K562 (cell line): ENCODE data around the gene CLCC1. TPM values are rescaled to one million over a fixed set of nuclear protein-coding genes. Genes with fewer than 3 reads are reported as not detected.

ENCODE experiments used
- BCL6 ChIP-seq: fragments of 250-450 bp; sonication (Bioruptor Pico); IDR thresholded peaks from 2 replicates; pipeline ENCODE4 v1.4.0; 2020
- HMBOX1 ChIP-seq: sonication (generic); IDR thresholded peaks from 2 replicates; pipeline ENCODE4 v1.6.1; 2016
- KDM4B ChIP-seq, 2 experiments: fragments of 450-650 bp in 1 of 2; sonication (generic) in 1 of 2; IDR thresholded peaks; 2 replicates each; pipeline ENCODE4 v1.6.1; 2016 to 2017; ENCODE audit warnings: borderline replicate concordance in 2 of 2, antibody characterized with exemption in 1 of 2, low read depth in 1 of 2, mild to moderate bottlenecking in 1 of 2
- MCM2 ChIP-seq: fragments of 450-650 bp; IDR thresholded peaks from 2 replicates; pipeline ENCODE4 v1.6.1; 2017; ENCODE audit warnings: low read depth, mild to moderate bottlenecking
- MED1 ChIP-seq: sonication (generic); formaldehyde crosslinking; IDR thresholded peaks from 2 replicates; pipeline ENCODE4 v1.8.1; 2023; ENCODE audit warnings: missing genetic modification reagents, borderline replicate concordance
- NFIC ChIP-seq: fragments of 450-650 bp; IDR thresholded peaks from 2 replicates; pipeline ENCODE4 v1.6.1; 2017; ENCODE audit warnings: mild to moderate bottlenecking, inconsistent platforms
- NR1H2 ChIP-seq: sonication (generic); formaldehyde crosslinking; IDR thresholded peaks from 2 replicates; pipeline ENCODE4 v1.4.0; 2020; ENCODE audit warnings: mild to moderate bottlenecking, missing genetic modification reagents
- NR4A1 ChIP-seq, 2 experiments: fragments of 250-450 bp in 1 of 2; fragments of 450-650 bp in 1 of 2; sonication (Bioruptor Pico) in 1 of 2; IDR thresholded peaks; 2 replicates each; pipeline versions ENCODE4 v1.4.0 to v1.6.1; 2016 to 2020; ENCODE audit warnings: mild to moderate bottlenecking in 2 of 2, missing compliant biosample characterization in 1 of 2, missing genetic modification characterization in 1 of 2, moderate library complexity in 1 of 2
- PTBP1 ChIP-seq: fragments of 200-400 bp; formaldehyde crosslinking; IDR thresholded peaks from 2 replicates; pipeline ENCODE4 v1.6.1; 2017; ENCODE audit warnings: low read depth, low read length
- PYGO2 ChIP-seq: fragments of 450-650 bp; IDR thresholded peaks from 2 replicates; pipeline ENCODE4 v1.6.1; 2016; ENCODE audit warnings: mild to moderate bottlenecking, missing genetic modification characterization, moderate library complexity, missing compliant biosample characterization
- SIN3A ChIP-seq, 2 experiments: fragments of 150-350 bp in 1 of 2; IDR thresholded peaks; 2 replicates each; pipeline ENCODE4 v1.6.1; 2011 to 2016; ENCODE audit warnings: borderline replicate concordance in 2 of 2, low read depth in 2 of 2, low read length in 2 of 2, mild to moderate bottlenecking in 2 of 2, moderate library complexity in 2 of 2; ENCODE audit not compliant: control insufficient read depth in 1 of 2
- SREBF2 ChIP-seq: sonication (generic); formaldehyde crosslinking; IDR thresholded peaks from 2 replicates; pipeline ENCODE4 v1.4.0; 2020; ENCODE audit warnings: mild to moderate bottlenecking, missing genetic modification reagents
- STAG1 ChIP-seq: sonication (generic); formaldehyde crosslinking; IDR thresholded peaks from 2 replicates; pipeline ENCODE4 v1.5.0; 2020; ENCODE audit warnings: missing genetic modification reagents, borderline replicate concordance
- TGIF2 ChIP-seq: sonication (generic); formaldehyde crosslinking; IDR thresholded peaks from 2 replicates; pipeline ENCODE4 v1.8.1; 2022; ENCODE audit warnings: mild to moderate bottlenecking, missing genetic modification reagents, moderate library complexity
- YY1 ChIP-seq, 3 experiments: IDR thresholded peaks; 2 replicates each; pipeline ENCODE4 v1.6.1; 2011; ENCODE audit warnings: low read length in 2 of 3, mild to moderate bottlenecking in 2 of 3, moderate library complexity in 2 of 3, borderline replicate concordance in 1 of 3, control low read depth in 1 of 3, low read depth in 1 of 3; ENCODE audit not compliant: insufficient read depth in 3 of 3, insufficient replicate concordance in 2 of 3, control insufficient read depth in 1 of 3, insufficient read length in 1 of 3; ENCODE audit errors: extremely low read depth in 1 of 3
- ZBTB12 ChIP-seq: fragments of 250-450 bp; sonication (Bioruptor Pico); IDR thresholded peaks from 2 replicates; pipeline ENCODE4 v1.4.0; 2020
- polyA plus RNA-seq, 8 experiments: library from polyadenylated mRNA; depleted of rRNA in 4 of 8; stranded (reverse) in 5 of 8; unstranded in 3 of 8; fragments of >200 nt; fragmentation: Nextera tagmentation in 2 of 8; fragmentation: Illumina TruSeq in 1 of 8; extraction: Ambion mirVana in 2 of 8; extraction: Trizol in 1 of 8; gene quantifications; 2 replicates each; pipeline versions ENCODE4 v1.2.1 to v1.2.3, GENCODE V29; 2011 to 2014; ENCODE audit warnings: inconsistent platforms in 1 of 8, missing spikeins in 1 of 8
- total RNA-seq, 7 experiments: library from RNA; depleted of rRNA in 6 of 7; stranded (reverse); fragments of >200 nt in 6 of 7; fragmentation: Illumina TruSeq in 2 of 7; extraction: Trizol in 2 of 7; gene quantifications; 2 replicates each; pipeline versions ENCODE4 v1.2.1 to v1.2.3, GENCODE V29; 2011 to 2021; ENCODE audit warnings: low replicate concordance in 1 of 7
- TF ChIP-seq, protein P1 (sequence below), 2 experiments: fragments of 250-450 bp in 1 of 2; fragments of 450-650 bp in 1 of 2; sonication (Bioruptor Pico) in 1 of 2; IDR thresholded peaks; 2 replicates each; pipeline versions ENCODE4 v1.6.1 to v1.8.0; 2016 to 2021; ENCODE audit warnings: mild to moderate bottlenecking in 2 of 2, moderate library complexity in 2 of 2, missing compliant biosample characterization in 1 of 2, missing genetic modification characterization in 1 of 2
- TF ChIP-seq, protein P2 (sequence below): fragments of 450-650 bp; IDR thresholded peaks from 2 replicates; pipeline ENCODE4 v1.6.1; 2017; ENCODE audit warnings: antibody characterized with exemption, mild to moderate bottlenecking

The CLCC1 gene
- total and polyA plus RNA-seq, 9 of the 15 experiments (the other 6 are each of a cell fraction or from before 2014, with no cell fraction given): 28.8 to 63.4 (median 40.4) TPM

DNA sequence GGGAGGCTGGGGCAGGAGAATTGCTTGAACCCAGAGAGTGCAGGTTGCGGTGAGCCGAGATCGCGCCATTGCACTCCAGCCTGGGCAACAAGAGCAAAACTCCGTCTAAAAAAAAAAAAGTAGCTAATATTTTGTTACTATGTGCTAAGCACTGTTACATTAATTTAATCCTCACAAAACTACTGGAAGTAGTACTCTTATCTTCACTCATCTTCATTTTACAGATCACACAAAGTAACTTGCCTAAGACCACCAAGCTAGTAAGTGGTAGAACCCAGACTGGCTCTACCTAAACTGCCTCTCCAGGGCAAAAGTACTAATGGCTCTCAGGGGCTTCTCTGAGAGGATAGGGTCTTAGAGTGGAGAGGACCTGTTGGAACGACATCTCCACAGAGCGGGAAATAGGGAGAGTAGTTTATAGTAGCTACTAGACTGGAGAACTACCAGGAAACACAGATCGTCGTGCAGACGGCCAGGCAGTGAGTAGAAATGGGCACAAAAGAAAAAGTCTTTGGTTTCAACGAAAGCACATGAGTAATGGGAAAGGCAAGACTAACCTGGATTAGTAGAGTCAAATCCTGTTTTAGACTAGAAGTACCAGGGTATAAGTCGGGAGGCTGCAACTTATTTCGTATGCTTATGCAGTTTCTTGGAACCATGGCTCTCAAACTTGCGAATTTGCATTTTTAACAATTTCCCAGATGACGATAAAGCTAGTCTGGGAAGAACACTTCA, 1.4 kb downstream of the CLCC1 start (continued):
- TF ChIP-seq STAG1 (CRISPR knock-in tag): no peak
- no peak for TF ChIP-seq BCL6 (CRISPR knock-in tag)
- TF ChIP-seq KDM4B (IDR thresholded peaks at IDR 0.05; ENCODE audit: borderline replicate concordance in 2 of 2, low read depth in 1 of 2): no peak
- TF ChIP-seq NR1H2 (CRISPR knock-in tag): no peak
- no peak for TF ChIP-seq SREBF2
- TF ChIP-seq MCM2: no peak
- TF ChIP-seq, protein P1, sequence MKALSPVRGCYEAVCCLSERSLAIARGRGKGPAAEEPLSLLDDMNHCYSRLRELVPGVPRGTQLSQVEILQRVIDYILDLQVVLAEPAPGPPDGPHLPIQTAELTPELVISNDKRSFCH (CRISPR knock-in tag; IDR thresholded peaks at IDR 0.05): no peak
- TF ChIP-seq, protein P1 (tag; IDR thresholded peaks at IDR 0.05): no peak
- TF ChIP-seq, protein P2, sequence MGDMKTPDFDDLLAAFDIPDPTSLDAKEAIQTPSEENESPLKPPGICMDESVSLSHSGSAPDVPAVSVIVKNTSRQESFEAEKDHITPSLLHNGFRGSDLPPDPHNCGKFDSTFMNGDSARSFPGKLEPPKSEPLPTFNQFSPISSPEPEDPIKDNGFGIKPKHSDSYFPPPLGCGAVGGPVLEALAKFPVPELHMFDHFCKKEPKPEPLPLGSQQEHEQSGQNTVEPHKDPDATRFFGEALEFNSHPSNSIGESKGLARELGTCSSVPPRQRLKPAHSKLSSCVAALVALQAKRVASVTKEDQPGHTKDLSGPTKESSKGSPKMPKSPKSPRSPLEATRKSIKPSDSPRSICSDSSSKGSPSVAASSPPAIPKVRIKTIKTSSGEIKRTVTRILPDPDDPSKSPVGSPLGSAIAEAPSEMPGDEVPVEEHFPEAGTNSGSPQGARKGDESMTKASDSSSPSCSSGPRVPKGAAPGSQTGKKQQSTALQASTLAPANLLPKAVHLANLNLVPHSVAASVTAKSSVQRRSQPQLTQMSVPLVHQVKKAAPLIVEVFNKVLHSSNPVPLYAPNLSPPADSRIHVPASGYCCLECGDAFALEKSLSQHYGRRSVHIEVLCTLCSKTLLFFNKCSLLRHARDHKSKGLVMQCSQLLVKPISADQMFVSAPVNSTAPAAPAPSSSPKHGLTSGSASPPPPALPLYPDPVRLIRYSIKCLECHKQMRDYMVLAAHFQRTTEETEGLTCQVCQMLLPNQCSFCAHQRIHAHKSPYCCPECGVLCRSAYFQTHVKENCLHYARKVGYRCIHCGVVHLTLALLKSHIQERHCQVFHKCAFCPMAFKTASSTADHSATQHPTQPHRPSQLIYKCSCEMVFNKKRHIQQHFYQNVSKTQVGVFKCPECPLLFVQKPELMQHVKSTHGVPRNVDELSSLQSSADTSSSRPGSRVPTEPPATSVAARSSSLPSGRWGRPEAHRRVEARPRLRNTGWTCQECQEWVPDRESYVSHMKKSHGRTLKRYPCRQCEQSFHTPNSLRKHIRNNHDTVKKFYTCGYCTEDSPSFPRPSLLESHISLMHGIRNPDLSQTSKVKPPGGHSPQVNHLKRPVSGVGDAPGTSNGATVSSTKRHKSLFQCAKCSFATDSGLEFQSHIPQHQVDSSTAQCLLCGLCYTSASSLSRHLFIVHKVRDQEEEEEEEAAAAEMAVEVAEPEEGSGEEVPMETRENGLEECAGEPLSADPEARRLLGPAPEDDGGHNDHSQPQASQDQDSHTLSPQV: no peak
- TF ChIP-seq MED1 (CRISPR knock-in tag): no peak
- TF ChIP-seq ZBTB12 (CRISPR knock-in tag): no peak
- TF ChIP-seq YY1 (IDR thresholded peaks at IDR 0.05; ENCODE audit: borderline replicate concordance in 1 of 3, control insufficient read depth in 1 of 3, extremely low read depth in 1 of 3, insufficient read depth in 3 of 3, insufficient read length in 1 of 3, insufficient replicate concordance in 2 of 3, low read depth in 1 of 3, low read length in 2 of 3): no peak
- TF ChIP-seq PYGO2: no peak
- TF ChIP-seq HMBOX1: peak; percentile 57; the same call in 1 of the 2 replicates
- TF ChIP-seq TGIF2 (CRISPR knock-in tag): no peak
- TF ChIP-seq NFIC: no peak
- TF ChIP-seq PTBP1: no peak
- TF ChIP-seq NR4A1 (CRISPR knock-in tag; IDR thresholded peaks at IDR 0.05): no peak
- 0 out of 2 replicates have a peak, but pooled peaks have one; percentile 10 for TF ChIP-seq NR4A1 (tag; IDR thresholded peaks at IDR 0.05)
- TF ChIP-seq SIN3A (IDR thresholded peaks at IDR 0.05; ENCODE audit: borderline replicate concordance in 2 of 2, control insufficient read depth in 1 of 2, low read depth in 2 of 2, low read length in 2 of 2): peak in 1 of 2 experiments; percentile 29; a peak in 1 of 4 replicates
